Tibial nerve (tissue), 3 donors: ENCODE data around the gene CA12.

Source experiments
- POLR2A ChIP-seq, 2 donors: fragments of 450-650 bp; IDR thresholded peaks; one replicate each; pipeline ENCODE4 v1.6.1; 2017; ENCODE audit warnings: antibody characterized with exemption in 2 of 2, mild to moderate bottlenecking in 2 of 2, moderate library complexity in 2 of 2
- TF ChIP-seq, protein P1 (sequence below), 5 experiments: fragments of 200-600 bp in 3 of 5; fragments of 450-650 bp in 2 of 5; sonication (generic) in 3 of 5; IDR thresholded peaks; one replicate each; pipeline ENCODE4 v1.5.1; 2016 to 2019; ENCODE audit warnings: antibody characterized with exemption in 5 of 5, mild to moderate bottlenecking in 3 of 5, moderate library complexity in 2 of 5

DNA sequence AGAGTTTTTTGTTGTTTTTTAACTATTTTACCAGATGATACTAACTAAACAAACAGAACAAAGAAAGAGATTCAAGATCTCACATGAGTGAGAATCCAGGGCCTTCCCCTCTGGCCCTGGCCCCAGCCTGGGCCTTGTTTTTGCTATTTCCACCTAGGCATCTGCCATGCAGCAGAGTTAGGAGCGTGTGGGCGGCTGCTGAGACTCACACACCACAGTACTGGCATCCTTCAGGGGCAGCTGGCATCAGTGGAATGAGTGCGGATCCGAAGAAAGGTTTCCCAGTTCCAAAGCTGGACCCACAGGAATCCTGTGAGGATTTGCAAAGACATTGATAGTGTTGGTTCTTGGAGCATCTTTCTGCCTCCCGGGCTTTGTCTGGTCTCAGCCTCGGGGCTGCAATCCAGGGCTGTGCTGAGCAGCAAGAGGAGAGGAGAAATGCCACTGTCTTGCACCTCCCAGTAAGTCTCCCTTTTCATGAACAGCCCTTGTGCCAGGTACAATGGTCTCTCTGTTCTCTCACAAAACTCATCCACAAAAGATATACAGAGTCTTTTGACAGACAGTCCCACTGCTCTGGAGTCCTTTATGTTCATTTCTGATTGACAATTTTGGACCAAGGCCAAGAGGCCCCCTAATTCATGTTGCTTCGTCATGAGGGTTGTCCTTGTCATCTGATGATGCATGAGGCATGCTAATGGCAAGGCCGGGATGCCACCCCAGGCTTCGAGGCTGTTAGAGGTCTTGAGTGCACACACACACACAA, 57.7 kb downstream of the CA12 start:
- no peak for TF ChIP-seq POLR2A (IDR thresholded peaks at IDR 0.05)
- TF ChIP-seq, protein P1, sequence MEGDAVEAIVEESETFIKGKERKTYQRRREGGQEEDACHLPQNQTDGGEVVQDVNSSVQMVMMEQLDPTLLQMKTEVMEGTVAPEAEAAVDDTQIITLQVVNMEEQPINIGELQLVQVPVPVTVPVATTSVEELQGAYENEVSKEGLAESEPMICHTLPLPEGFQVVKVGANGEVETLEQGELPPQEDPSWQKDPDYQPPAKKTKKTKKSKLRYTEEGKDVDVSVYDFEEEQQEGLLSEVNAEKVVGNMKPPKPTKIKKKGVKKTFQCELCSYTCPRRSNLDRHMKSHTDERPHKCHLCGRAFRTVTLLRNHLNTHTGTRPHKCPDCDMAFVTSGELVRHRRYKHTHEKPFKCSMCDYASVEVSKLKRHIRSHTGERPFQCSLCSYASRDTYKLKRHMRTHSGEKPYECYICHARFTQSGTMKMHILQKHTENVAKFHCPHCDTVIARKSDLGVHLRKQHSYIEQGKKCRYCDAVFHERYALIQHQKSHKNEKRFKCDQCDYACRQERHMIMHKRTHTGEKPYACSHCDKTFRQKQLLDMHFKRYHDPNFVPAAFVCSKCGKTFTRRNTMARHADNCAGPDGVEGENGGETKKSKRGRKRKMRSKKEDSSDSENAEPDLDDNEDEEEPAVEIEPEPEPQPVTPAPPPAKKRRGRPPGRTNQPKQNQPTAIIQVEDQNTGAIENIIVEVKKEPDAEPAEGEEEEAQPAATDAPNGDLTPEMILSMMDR (IDR thresholded peaks at IDR 0.05): no peak
